ENCODE data around the gene BORCS8. TPM values are rescaled to one million over a fixed set of nuclear protein-coding genes. Genes with fewer than 3 reads are reported as not detected.

Gene BORCS8
- total and polyA plus RNA-seq, 2 donors (not counting 3 experiments of a cell fraction or from before 2014, with no cell fraction given), result 37.4 to 45.8 TPM

DNA sequence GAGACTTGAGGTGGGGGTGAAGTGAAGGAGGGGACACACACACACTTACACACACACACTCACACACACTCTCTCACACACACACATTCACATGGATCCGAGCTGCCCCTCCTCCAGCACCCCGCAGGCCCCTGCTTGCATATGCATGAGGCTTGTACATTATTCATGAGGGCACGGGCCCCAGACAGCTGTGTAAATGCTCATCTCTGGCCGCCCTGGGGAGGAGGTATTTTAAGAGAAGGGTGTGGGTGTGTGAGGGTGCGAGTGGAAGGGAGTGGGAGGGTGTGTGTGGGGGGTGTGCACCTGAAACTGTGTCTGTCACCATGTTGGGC is 22.2 kb upstream of the BORCS8 start:
- H3K9me1 ChIP-seq (replicated peaks; ENCODE audit: control insufficient read depth, extremely low read depth, insufficient read depth, low read length), result no peaks in the 10 kb centered on the region
- no peaks in the 10 kb centered on the region for H3K36me3 ChIP-seq (ENCODE audit: control insufficient read depth in 2 of 2, extremely low read depth in 1 of 2, insufficient read depth in 2 of 2, low read length in 2 of 2)
- H3K9ac ChIP-seq (replicated peaks; ENCODE audit: extremely low read depth, insufficient read depth, low read length), result no peak overlapping the region
- H3K79me2 ChIP-seq (ENCODE audit: control insufficient read depth, insufficient read depth, low read length), result no peaks in the 10 kb centered on the region
- H4K20me1 ChIP-seq (replicated peaks; ENCODE audit: control insufficient read depth, extremely low read depth, insufficient read depth, low read length), result no peaks in the 10 kb centered on the region
- intact Hi-C loops (cut with micrococcal nuclease) (no loop called here), dilution Hi-C loops (cut with MboI; ENCODE audit: extremely low pct_ligation_motif_present, low sequenced_read_pairs) (no loop called here)
- no peak overlapping the region for H3K27ac ChIP-seq (ENCODE audit: insufficient read depth, low read depth, low read length)
- peaks cover 10 to 11% of the 10 kb centered on the region in 2 experiments for H3K27me3 ChIP-seq (ENCODE audit: control insufficient read depth in 2 of 2, insufficient read depth in 2 of 2, low read length in 2 of 2)
- FAIRE-seq (no peak), DNase-seq (ENCODE audit: low read depth, low spot score) (no peak)
- TF ChIP-seq POLR2A (IDR thresholded peaks at IDR 0.05; ENCODE audit: low read depth, low read length) (no peak), EZH2 (IDR thresholded peaks at IDR 0.05; ENCODE audit: borderline replicate concordance, low read depth, low read length, severe bottlenecking) (no peak)
- CTCF ChIA-PET, result interaction anchor here (0.7 to 1.5 kb wide), 2 partner anchors 16 to 191 kb away, joined by 3 to 8 read pairs; no protein-coding TSS in a partner anchor
- no peak overlapping the region for H3K4me3 ChIP-seq (replicated peaks in 1 of 3; ENCODE audit: insufficient read depth in 1 of 3, low read depth in 1 of 3, low read length in 3 of 3)
- H3K4me2 ChIP-seq (ENCODE audit: insufficient read depth, low read length), result no peak overlapping the region
- H3K4me1 ChIP-seq (ENCODE audit: control insufficient read depth, extremely low read depth, insufficient read depth, low read length), result no peaks in the 10 kb centered on the region
- no peaks in the 10 kb centered on the region for H3K9me3 ChIP-seq (replicated peaks; ENCODE audit: control insufficient read depth, insufficient read depth, low read length)
- no peak overlapping the region for H2AFZ ChIP-seq (ENCODE audit: low read depth, low read length)
- BruUV-seq (replicated peaks), result no TSS peak
- POLR2A ChIA-PET, result no interaction called here

DNA sequence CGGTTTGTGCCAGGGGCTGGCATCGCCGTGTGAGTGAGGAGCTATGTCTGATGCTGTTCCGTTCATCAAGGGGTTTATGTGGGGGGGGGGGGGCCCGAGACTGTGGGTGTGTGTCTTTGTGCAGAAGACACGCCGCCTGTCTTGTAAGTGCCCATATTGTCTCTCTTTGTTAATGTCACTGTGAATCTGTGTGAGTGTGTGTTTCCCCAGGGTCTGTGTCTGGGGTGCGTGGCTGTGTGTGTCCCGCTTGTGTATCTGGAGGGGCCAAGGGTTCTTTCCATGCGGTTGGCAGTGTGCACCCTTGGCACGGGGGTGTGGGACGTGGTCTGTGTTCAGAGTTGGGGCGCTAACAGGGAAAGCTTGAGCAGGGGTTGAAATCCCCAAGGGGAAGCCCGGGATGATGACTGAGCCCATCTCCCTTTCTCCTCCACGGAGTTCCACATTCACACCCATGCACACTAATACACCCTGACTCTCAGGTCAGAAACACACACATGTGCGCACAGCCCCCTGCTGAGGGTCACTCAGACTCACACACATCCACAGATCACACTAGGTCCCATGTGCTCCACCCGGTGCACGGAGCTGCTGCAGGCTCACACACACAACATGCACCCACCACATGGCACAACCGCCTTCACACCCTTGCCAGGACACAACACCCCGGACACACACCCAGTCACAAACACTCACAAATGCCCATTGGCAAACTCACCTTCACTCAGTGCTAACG is 21.6 kb upstream of the BORCS8 start:
- ChIA-PET CTCF (interaction anchor here (0.6 kb wide), 1 partner anchor 11 kb away, joined by 3 read pairs; no protein-coding TSS in a partner anchor), POLR2A (no interaction called here)
- FAIRE-seq (no peak), DNase-seq (ENCODE audit: low read depth, low spot score) (no peak)
- Histone ChIP-seq H3K36me3 (ENCODE audit: control insufficient read depth in 2 of 2, extremely low read depth in 1 of 2, insufficient read depth in 2 of 2, low read length in 2 of 2) (no peaks in the 10 kb centered on the region), H3K27ac (ENCODE audit: insufficient read depth, low read depth, low read length) (no peak overlapping the region), H3K4me1 (ENCODE audit: control insufficient read depth, extremely low read depth, insufficient read depth, low read length) (no peaks in the 10 kb centered on the region), H2AFZ (ENCODE audit: low read depth, low read length) (no peak overlapping the region), H3K4me2 (ENCODE audit: insufficient read depth, low read length) (no peak overlapping the region), H3K27me3 (ENCODE audit: control insufficient read depth in 2 of 2, insufficient read depth in 2 of 2, low read length in 2 of 2) (peaks cover 10 to 11% of the 10 kb centered on the region in 2 experiments), H3K4me3 (replicated peaks in 1 of 3; ENCODE audit: insufficient read depth in 1 of 3, low read depth in 1 of 3, low read length in 3 of 3) (no peak overlapping the region), H3K9me3 (replicated peaks; ENCODE audit: control insufficient read depth, insufficient read depth, low read length) (no peaks in the 10 kb centered on the region), H4K20me1 (replicated peaks; ENCODE audit: control insufficient read depth, extremely low read depth, insufficient read depth, low read length) (no peaks in the 10 kb centered on the region), H3K9me1 (replicated peaks; ENCODE audit: control insufficient read depth, extremely low read depth, insufficient read depth, low read length) (no peaks in the 10 kb centered on the region), H3K9ac (replicated peaks; ENCODE audit: extremely low read depth, insufficient read depth, low read length) (no peak overlapping the region), H3K79me2 (ENCODE audit: control insufficient read depth, insufficient read depth, low read length) (no peaks in the 10 kb centered on the region)
- intact Hi-C loops (cut with micrococcal nuclease), result no loop called here
- dilution Hi-C loops (cut with MboI; ENCODE audit: extremely low pct_ligation_motif_present, low sequenced_read_pairs), result no loop called here
- TF ChIP-seq FOS (IDR thresholded peaks at IDR 0.05; ENCODE audit: borderline replicate concordance, insufficient read depth, low read length) (no peak), GATA2 (IDR thresholded peaks at IDR 0.05; ENCODE audit: insufficient read depth, insufficient read length, low read depth, low read length) (no peak), POLR2AphosphoS5 (IDR thresholded peaks at IDR 0.05; ENCODE audit: insufficient read depth, low read depth, low read length) (no peak), POLR2A (IDR thresholded peaks at IDR 0.05; ENCODE audit: low read depth, low read length) (no peak), JUN (IDR thresholded peaks at IDR 0.05; ENCODE audit: borderline replicate concordance, insufficient read depth, insufficient read length, low read depth) (no peak), EZH2 (IDR thresholded peaks at IDR 0.05; ENCODE audit: borderline replicate concordance, low read depth, low read length, severe bottlenecking) (no peak), CTCF (IDR thresholded peaks at IDR 0.05; ENCODE audit: extremely low read depth in 1 of 2, insufficient read depth in 1 of 2, low read depth in 1 of 2, low read length in 2 of 2) (no peak), MYC (IDR thresholded peaks at IDR 0.05; ENCODE audit: low read depth, low read length) (no peak)
- TF ChIP-seq, protein P1, sequence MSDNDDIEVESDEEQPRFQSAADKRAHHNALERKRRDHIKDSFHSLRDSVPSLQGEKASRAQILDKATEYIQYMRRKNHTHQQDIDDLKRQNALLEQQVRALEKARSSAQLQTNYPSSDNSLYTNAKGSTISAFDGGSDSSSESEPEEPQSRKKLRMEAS (IDR thresholded peaks at IDR 0.05; ENCODE audit: insufficient read depth, insufficient read length), result no peak
- no TSS peak for BruUV-seq (replicated peaks)
